Glutamatergic neuron (in vitro differentiated cells): ENCODE data around the gene PABPN1L. TPM values are rescaled to one million over a fixed set of nuclear protein-coding genes. Genes with fewer than 3 reads are reported as not detected.

Experiments used
- DNase-seq: peaks from one replicate; pipeline ENCODE4 v3.0.0; 2022
- H3K27ac Mint-ChIP-seq: one replicate; pipeline ENCODE4 v1.8.0; 2020; ENCODE audit warnings: mild to moderate bottlenecking, mixed read lengths, inconsistent platforms; ENCODE audit not compliant: unreplicated experiment
- H3K27me3 Mint-ChIP-seq: one replicate; pipeline ENCODE4 v1.8.0; 2020; ENCODE audit warnings: mild to moderate bottlenecking, moderate library complexity, mixed read lengths, inconsistent platforms; ENCODE audit not compliant: unreplicated experiment
- H3K36me3 Mint-ChIP-seq: one replicate; pipeline ENCODE4 v1.8.0; 2020; ENCODE audit warnings: mild to moderate bottlenecking, mixed read lengths, inconsistent platforms; ENCODE audit not compliant: unreplicated experiment
- H3K4me1 Mint-ChIP-seq: one replicate; pipeline ENCODE4 v1.8.0; 2020; ENCODE audit warnings: mild to moderate bottlenecking, low read depth, mixed read lengths, inconsistent platforms; ENCODE audit not compliant: unreplicated experiment
- H3K4me3 Mint-ChIP-seq: one replicate; pipeline ENCODE4 v1.8.0; 2020; ENCODE audit warnings: mild to moderate bottlenecking, mixed read lengths, inconsistent platforms; ENCODE audit not compliant: unreplicated experiment
- H3K9me3 Mint-ChIP-seq: one replicate; pipeline ENCODE4 v1.8.0; 2020; ENCODE audit warnings: mild to moderate bottlenecking, moderate library complexity, mixed read lengths, inconsistent platforms; ENCODE audit not compliant: unreplicated experiment
- total RNA-seq: library from RNA; stranded (reverse); fragmentation: NEBNext Ultra II Directional; extraction: Animal tissue kit (Norgen Biotek cat#: 25700); gene quantifications from one replicate; pipeline ENCODE4 v1.2.1, GENCODE V29; 2021; ENCODE audit not compliant: unreplicated experiment
- TF ChIP-seq, protein P1 (sequence below): fragments of 200-600 bp; sonication (generic); IDR thresholded peaks from one replicate; pipeline ENCODE4 v1.5.0; 2021; ENCODE audit not compliant: partially characterized antibody, unreplicated experiment

PABPN1L gene
- total RNA-seq, 1 donor from 2014 or later: 3.9 TPM

DNA sequence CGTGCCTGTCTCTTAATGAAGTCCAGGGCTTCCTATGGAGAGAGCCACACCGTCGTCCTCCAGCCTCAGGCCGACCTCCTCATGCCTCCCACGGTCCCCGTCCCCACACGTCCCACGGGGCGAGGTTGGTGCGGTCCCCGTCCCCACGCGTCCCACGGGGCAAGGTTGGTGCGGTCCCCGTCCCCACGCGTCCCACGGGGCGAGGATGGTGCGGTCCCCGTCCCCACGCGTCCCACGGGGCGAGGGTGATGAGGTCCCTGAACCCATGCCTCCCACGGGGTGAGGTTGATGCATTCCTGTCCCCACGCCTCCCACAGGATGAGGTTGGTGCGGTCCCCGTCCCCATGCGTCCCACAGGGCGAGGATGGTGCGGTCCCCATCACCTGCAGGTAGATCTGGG, 30.6 kb downstream of the PABPN1L start:
- Mint-ChIP-seq H3K4me3 (no peak overlapping the region), H3K36me3 (no peaks in the 10 kb centered on the region), H3K9me3 (peaks cover 1% of the 10 kb centered on the region), H3K4me1 (no peaks in the 10 kb centered on the region), H3K27me3 (peaks cover 2% of the 10 kb centered on the region), H3K27ac (no peak overlapping the region)
- TF ChIP-seq, protein P1, sequence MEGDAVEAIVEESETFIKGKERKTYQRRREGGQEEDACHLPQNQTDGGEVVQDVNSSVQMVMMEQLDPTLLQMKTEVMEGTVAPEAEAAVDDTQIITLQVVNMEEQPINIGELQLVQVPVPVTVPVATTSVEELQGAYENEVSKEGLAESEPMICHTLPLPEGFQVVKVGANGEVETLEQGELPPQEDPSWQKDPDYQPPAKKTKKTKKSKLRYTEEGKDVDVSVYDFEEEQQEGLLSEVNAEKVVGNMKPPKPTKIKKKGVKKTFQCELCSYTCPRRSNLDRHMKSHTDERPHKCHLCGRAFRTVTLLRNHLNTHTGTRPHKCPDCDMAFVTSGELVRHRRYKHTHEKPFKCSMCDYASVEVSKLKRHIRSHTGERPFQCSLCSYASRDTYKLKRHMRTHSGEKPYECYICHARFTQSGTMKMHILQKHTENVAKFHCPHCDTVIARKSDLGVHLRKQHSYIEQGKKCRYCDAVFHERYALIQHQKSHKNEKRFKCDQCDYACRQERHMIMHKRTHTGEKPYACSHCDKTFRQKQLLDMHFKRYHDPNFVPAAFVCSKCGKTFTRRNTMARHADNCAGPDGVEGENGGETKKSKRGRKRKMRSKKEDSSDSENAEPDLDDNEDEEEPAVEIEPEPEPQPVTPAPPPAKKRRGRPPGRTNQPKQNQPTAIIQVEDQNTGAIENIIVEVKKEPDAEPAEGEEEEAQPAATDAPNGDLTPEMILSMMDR: no peak
- no peak for DNase-seq

DNA sequence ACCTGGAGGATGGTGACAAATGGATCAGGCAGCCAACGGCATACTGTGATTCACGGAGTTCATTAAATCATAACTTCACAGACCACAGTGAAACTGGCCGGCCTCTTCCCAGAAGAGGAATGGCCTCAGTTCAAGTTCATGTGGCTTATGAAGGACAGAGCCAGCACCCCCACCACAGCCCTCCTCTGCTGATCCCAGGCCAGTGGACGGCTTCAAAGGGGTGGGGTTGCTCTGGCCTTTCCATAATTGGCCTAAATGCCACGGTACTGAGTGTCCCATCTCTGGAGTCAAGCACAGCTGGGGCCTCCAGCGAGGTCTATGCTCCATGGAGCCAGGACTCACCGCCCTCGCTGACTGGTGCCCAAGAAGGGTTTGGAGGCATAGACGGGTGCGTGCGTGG, 31.1 kb downstream of the PABPN1L start:
- Mint-ChIP-seq H3K36me3 (no peaks in the 10 kb centered on the region), H3K4me1 (no peaks in the 10 kb centered on the region), H3K27ac (no peak overlapping the region), H3K4me3 (no peak overlapping the region), H3K9me3 (peaks cover 1% of the 10 kb centered on the region), H3K27me3 (peaks cover 2% of the 10 kb centered on the region)
- TF ChIP-seq, protein P1: no peak
- no peak for DNase-seq

DNA sequence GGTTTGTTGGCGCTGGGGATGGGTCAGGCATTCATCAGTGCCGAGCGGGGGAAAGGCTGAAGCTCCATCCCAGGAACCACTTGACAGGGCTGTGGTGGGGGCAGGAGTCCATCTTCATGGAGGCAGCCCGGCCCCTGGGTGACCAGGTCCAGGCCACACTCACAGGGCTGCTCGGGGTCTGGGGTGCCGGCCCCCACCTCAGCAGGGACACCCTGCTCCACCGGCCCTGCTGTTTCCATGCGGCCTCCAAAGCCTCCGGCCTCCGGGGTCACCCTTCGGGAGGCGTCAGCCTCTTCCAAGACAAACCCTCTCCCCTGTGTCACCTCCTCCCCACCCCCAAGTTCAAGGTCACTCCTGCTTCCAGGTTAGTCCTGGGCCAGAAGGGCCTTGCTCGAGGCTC, 31.8 kb downstream of the PABPN1L start:
- no peak for DNase-seq
- Mint-ChIP-seq H3K27me3 (peaks cover 2% of the 10 kb centered on the region), H3K4me1 (no peaks in the 10 kb centered on the region), H3K9me3 (peaks cover 1% of the 10 kb centered on the region), H3K4me3 (no peak overlapping the region), H3K36me3 (no peaks in the 10 kb centered on the region), H3K27ac (no peak overlapping the region)
- TF ChIP-seq, protein P1: no peak

DNA sequence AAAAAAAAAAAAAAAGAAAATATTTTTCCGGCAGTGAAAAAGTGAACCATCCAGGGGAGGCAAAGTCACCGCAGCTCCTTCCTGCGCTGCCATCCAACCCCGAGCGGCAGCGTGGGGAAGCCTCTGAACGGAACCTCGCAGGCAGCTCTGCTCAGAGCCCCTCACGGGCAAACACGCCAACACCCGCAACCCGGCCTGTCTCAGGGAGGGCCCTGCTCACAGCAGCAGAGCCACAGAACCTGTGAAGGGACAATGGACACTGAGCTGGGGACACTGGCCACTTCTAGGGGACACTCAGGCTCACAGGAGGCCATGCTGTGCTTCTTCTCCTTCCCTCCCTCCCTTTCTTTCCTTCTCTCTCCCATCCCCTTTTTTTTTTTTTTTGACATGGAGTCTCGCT, 33.4 kb downstream of the PABPN1L start:
- Mint-ChIP-seq H3K36me3 (no peaks in the 10 kb centered on the region), H3K4me1 (no peaks in the 10 kb centered on the region)

DNA sequence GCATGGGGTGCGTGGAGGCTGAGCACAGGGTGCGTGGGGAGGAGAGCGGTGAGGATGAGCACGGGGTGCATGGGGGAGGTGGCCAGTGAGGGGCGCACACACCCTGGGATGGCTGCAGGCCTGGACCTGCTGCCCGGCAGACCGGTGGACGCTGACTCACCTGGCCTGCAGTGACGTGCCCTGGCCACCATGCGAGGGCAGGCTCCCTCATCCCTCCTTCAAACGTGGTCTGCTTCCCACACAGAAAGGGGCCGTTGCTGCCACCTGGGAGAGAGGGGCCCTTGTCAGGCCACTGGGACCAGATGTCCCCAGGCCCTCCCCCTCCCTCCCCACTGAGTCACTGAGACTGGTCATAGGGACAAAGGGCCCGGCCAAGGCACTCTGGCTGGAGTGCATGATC, 34.6 kb downstream of the PABPN1L start:
- H3K36me3 Mint-ChIP-seq: no peaks in the 10 kb centered on the region
- H3K27me3 Mint-ChIP-seq: peaks cover 2% of the 10 kb centered on the region
- no peak overlapping the region for H3K27ac Mint-ChIP-seq
- no peak for DNase-seq
- TF ChIP-seq, protein P1: no peak
- H3K9me3 Mint-ChIP-seq: peaks cover 1% of the 10 kb centered on the region
- H3K4me1 Mint-ChIP-seq: no peaks in the 10 kb centered on the region
- no peak overlapping the region for H3K4me3 Mint-ChIP-seq

More for the DNA sequence above, 33.4 kb downstream of the PABPN1L start:
- Mint-ChIP-seq H3K27me3 (peaks cover 2% of the 10 kb centered on the region), H3K27ac (no peak overlapping the region), H3K9me3 (peaks cover 1% of the 10 kb centered on the region), H3K4me3 (no peak overlapping the region)
- no peak for DNase-seq
- TF ChIP-seq, protein P1: no peak
